Measurements from ENCODE around the gene NKTR.

NKTR gene

DNA sequence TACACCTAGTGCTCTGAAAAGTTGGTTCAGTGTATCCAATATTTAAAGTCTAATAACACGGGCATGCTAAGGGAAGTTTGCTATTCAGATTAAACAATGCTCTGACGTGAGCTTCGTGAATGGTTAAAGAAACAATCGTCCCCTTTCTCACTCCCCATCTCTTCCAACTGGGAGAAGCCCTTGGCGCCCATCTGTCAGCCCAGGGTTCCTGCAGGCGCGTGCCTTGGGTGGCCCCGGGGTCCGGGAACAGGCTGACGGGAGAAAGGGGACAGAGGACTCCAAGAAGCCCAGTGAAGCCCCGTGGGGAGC lies 19.1 kb upstream of the NKTR start:
- TF ChIP-seq CEBPB (IDR thresholded peaks at IDR 0.05) (no peak), MAX (IDR thresholded peaks at IDR 0.05) (no peak), TAF1 (IDR thresholded peaks at IDR 0.05; ENCODE audit: low read depth) (no peak), TCF12 (IDR thresholded peaks at IDR 0.05; ENCODE audit: low read depth) (no peak), CREB1 (IDR thresholded peaks at IDR 0.05; ENCODE audit: low read depth) (no peak), ZBTB7A (IDR thresholded peaks at IDR 0.05; ENCODE audit: low read depth) (no peak), RAD21 (IDR thresholded peaks at IDR 0.05; ENCODE audit: low read depth) (no peak), TEAD4 (IDR thresholded peaks at IDR 0.05) (no peak), NFIC (IDR thresholded peaks at IDR 0.05) (no peak), EGR1 (IDR thresholded peaks at IDR 0.05) (no peak), EP300 (IDR thresholded peaks at IDR 0.05; ENCODE audit: borderline replicate concordance) (no peak), YY1 (IDR thresholded peaks at IDR 0.05; ENCODE audit: low read depth) (no peak), USF1 (IDR thresholded peaks at IDR 0.05) (no peak), FOXM1 (IDR thresholded peaks at IDR 0.05; ENCODE audit: borderline replicate concordance, low read depth) (no peak), REST (IDR thresholded peaks at IDR 0.05; ENCODE audit: low read depth) (no peak)

GRCh38 chr3:42581709-42582473 lies 18.6 kb upstream of the NKTR start, which contains the start of gene SEC22C:
Gene SEC22C (minus strand): TSS chr3:42581967. CDS start chr3:42569046, 12,921 bp downstream.
- TF ChIP-seq TCF12 (IDR thresholded peaks at IDR 0.05; ENCODE audit: low read depth): no peak; the same call in 1 of the 2 replicates
- 0 out of 2 replicates have a peak, but pooled peaks have one; percentile 17 for TF ChIP-seq CREB1 (IDR thresholded peaks at IDR 0.05; ENCODE audit: low read depth)
- TF ChIP-seq EGR1 (IDR thresholded peaks at IDR 0.05): peak; percentile 70
- TF ChIP-seq FOXM1 (IDR thresholded peaks at IDR 0.05; ENCODE audit: borderline replicate concordance, low read depth): no peak
- TF ChIP-seq NFIC (IDR thresholded peaks at IDR 0.05): peak; percentile 32; the same call in 1 of the 2 replicates
- no peak for TF ChIP-seq CEBPB (IDR thresholded peaks at IDR 0.05)
- TF ChIP-seq TEAD4 (IDR thresholded peaks at IDR 0.05): 0 out of 2 replicates have a peak, but pooled peaks have one; percentile 13
- TF ChIP-seq EP300 (IDR thresholded peaks at IDR 0.05; ENCODE audit: borderline replicate concordance): no peak
- peak; percentile 82 for TF ChIP-seq TAF1 (IDR thresholded peaks at IDR 0.05; ENCODE audit: low read depth)
- TF ChIP-seq YY1 (IDR thresholded peaks at IDR 0.05; ENCODE audit: low read depth): 0 out of 2 replicates have a peak, but pooled peaks have one; percentile 35
- TF ChIP-seq USF1 (IDR thresholded peaks at IDR 0.05): peak; percentile 44; the same call in 1 of the 2 replicates
- TF ChIP-seq RAD21 (IDR thresholded peaks at IDR 0.05; ENCODE audit: low read depth): peak; percentile 50
- no peak for TF ChIP-seq REST (IDR thresholded peaks at IDR 0.05; ENCODE audit: low read depth)
- TF ChIP-seq ZBTB7A (IDR thresholded peaks at IDR 0.05; ENCODE audit: low read depth): no peak
- TF ChIP-seq MAX (IDR thresholded peaks at IDR 0.05): peak; percentile 67

- TF ChIP-seq EGR1 (IDR thresholded peaks at IDR 0.05): no peak
- 0 out of 2 replicates have a peak, but pooled peaks have one; percentile 1 for TF ChIP-seq TEAD4 (IDR thresholded peaks at IDR 0.05)
These were observed 17.9 kb upstream of the NKTR start for GRCh38 chr3:42582474-42583070.

DNA sequence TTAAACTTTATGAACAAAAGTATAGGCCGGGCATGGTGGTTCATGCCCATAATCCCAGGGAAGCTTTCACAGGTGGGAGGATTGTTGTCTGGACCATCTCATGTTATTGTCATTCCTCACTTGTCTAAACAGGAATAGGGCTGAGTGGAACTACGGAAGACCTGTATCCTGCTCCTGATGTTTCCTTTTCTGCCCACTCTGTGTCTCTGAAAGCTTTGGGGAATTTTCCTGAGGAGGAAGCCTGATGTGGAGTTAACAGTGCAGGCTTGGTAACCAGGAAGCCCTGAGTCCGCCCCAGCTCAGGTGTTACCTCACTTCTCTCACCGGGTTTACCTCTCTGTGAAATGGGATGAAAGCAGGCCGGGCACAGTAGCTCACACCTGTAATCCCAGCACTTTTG lies 11.9 kb upstream of the NKTR start:
- no peak for TF ChIP-seq USF1 (IDR thresholded peaks at IDR 0.05)
- TF ChIP-seq MAX (IDR thresholded peaks at IDR 0.05): no peak
- TF ChIP-seq CEBPB (IDR thresholded peaks at IDR 0.05): no peak
- no peak for TF ChIP-seq TAF1 (IDR thresholded peaks at IDR 0.05; ENCODE audit: low read depth)
- no peak for TF ChIP-seq CREB1 (IDR thresholded peaks at IDR 0.05; ENCODE audit: low read depth)
- no peak for TF ChIP-seq NFIC (IDR thresholded peaks at IDR 0.05)
- TF ChIP-seq EP300 (IDR thresholded peaks at IDR 0.05; ENCODE audit: borderline replicate concordance): no peak
- TF ChIP-seq TCF12 (IDR thresholded peaks at IDR 0.05; ENCODE audit: low read depth): no peak
- no peak for TF ChIP-seq RAD21 (IDR thresholded peaks at IDR 0.05; ENCODE audit: low read depth)
- no peak for TF ChIP-seq EGR1 (IDR thresholded peaks at IDR 0.05)
- no peak for TF ChIP-seq YY1 (IDR thresholded peaks at IDR 0.05; ENCODE audit: low read depth)
- TF ChIP-seq TEAD4 (IDR thresholded peaks at IDR 0.05): no peak
- no peak for TF ChIP-seq REST (IDR thresholded peaks at IDR 0.05; ENCODE audit: low read depth)
- TF ChIP-seq ZBTB7A (IDR thresholded peaks at IDR 0.05; ENCODE audit: low read depth): no peak
- TF ChIP-seq FOXM1 (IDR thresholded peaks at IDR 0.05; ENCODE audit: borderline replicate concordance, low read depth): no peak
